ENCODE data around the gene GRM4.

- TF ChIP-seq CTCF (IDR thresholded peaks at IDR 0.05) (no peak), POLR2A (IDR thresholded peaks at IDR 0.05) (no peak)
These were observed 6.2 kb upstream of the GRM4 start for GRCh38 chr6:34152042-34152524.

Data from Peyer's patch (tissue), 4 donors.